ENCODE results near the gene RNU6-8. TPM values are rescaled to one million over a fixed set of nuclear protein-coding genes. Genes with fewer than 3 reads are reported as not detected.

The RNU6-8 gene
- total RNA-seq, 1 experiment from 2014 or later = not detected

GRCh38 chr14:32233260-32233659 is 30.2 kb upstream of the RNU6-8 start (continued):
- TF ChIP-seq AFF4 (CRISPR knock-in tag; IDR thresholded peaks at IDR 0.05; ENCODE audit: borderline replicate concordance) (no peak), USF2 (CRISPR knock-in tag; IDR thresholded peaks at IDR 0.05) (no peak)

GRCh38 chr14:32232481-32232880 is 29.4 kb upstream of the RNU6-8 start:
- CTCF ChIA-PET = interaction anchor here (0.6 kb wide), 1 partner anchor 24 kb away, joined by 4 read pairs; no protein-coding TSS in a partner anchor
- TF ChIP-seq ATF3 (CRISPR knock-in tag; conservative IDR thresholded peaks at IDR 0.05) = no peak
- TF ChIP-seq E2F4 (CRISPR knock-in tag; IDR thresholded peaks at IDR 0.05; ENCODE audit: borderline replicate concordance, low read depth) = no peak
- no peak for TF ChIP-seq IRF1 (CRISPR knock-in tag; IDR thresholded peaks at IDR 0.05)
- no peak for TF ChIP-seq CDX4 (CRISPR knock-in tag; IDR thresholded peaks at IDR 0.05; ENCODE audit: borderline replicate concordance)
- no peak for TF ChIP-seq ZNF512 (CRISPR knock-in tag; IDR thresholded peaks at IDR 0.05; ENCODE audit: borderline replicate concordance)
- no peak for TF ChIP-seq NR3C1 (CRISPR knock-in tag; conservative IDR thresholded peaks at IDR 0.05; ENCODE audit: low read depth)
- no peak for TF ChIP-seq AR (CRISPR knock-in tag; IDR thresholded peaks at IDR 0.05)
- TF ChIP-seq E2F1 (CRISPR knock-in tag; IDR thresholded peaks at IDR 0.05) = no peak
- TF ChIP-seq AFF4 (CRISPR knock-in tag; IDR thresholded peaks at IDR 0.05; ENCODE audit: borderline replicate concordance) = no peak
- no peak for DNase-seq (ENCODE audit: low spot score)
- POLR2A ChIA-PET = no interaction called here
- Mint-ChIP-seq H3K36me3 (no peaks in the 10 kb centered on the region; the same call in 1 of the 2 replicates), H3K4me3 (no peak overlapping the region), H3K27ac (no peak overlapping the region), H3K9me3 (peaks cover under 1% of the 10 kb centered on the region; the same call in 1 of the 2 replicates), H3K27me3 (ENCODE audit: low read depth) (no peaks in the 10 kb centered on the region), H3K4me1 (no peaks in the 10 kb centered on the region)
- no peak for ATAC-seq

All from WTC11 (cell line).